Measurements from ENCODE around the gene ATP6V1E1.

DNA sequence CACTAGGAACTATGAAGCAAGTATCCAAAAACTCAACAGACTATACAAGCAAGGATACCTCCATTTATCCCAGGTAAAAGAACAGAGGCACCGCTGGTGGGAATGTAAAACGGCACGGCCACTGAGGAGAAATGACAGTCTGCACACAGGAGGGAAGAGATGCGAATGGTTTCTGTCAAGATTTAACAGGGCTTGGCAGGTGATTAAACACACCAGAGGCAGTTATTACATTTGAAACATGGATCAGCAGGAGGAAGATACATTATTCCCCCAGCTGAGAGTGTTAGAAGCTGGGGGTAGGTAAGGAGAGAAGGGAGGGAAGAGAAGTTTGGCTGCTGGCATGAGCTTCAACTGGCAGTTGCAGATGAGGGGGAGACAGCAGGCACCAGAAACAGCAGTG, 30.2 kb downstream of the ATP6V1E1 start:
- TF ChIP-seq, protein P1, sequence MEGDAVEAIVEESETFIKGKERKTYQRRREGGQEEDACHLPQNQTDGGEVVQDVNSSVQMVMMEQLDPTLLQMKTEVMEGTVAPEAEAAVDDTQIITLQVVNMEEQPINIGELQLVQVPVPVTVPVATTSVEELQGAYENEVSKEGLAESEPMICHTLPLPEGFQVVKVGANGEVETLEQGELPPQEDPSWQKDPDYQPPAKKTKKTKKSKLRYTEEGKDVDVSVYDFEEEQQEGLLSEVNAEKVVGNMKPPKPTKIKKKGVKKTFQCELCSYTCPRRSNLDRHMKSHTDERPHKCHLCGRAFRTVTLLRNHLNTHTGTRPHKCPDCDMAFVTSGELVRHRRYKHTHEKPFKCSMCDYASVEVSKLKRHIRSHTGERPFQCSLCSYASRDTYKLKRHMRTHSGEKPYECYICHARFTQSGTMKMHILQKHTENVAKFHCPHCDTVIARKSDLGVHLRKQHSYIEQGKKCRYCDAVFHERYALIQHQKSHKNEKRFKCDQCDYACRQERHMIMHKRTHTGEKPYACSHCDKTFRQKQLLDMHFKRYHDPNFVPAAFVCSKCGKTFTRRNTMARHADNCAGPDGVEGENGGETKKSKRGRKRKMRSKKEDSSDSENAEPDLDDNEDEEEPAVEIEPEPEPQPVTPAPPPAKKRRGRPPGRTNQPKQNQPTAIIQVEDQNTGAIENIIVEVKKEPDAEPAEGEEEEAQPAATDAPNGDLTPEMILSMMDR (IDR thresholded peaks at IDR 0.05) = no peak
- no peak for TF ChIP-seq EZH2 (IDR thresholded peaks at IDR 0.05; ENCODE audit: borderline replicate concordance, insufficient read depth, low read depth, low read length, poor library complexity, severe bottlenecking)
